Measurements from ENCODE around the gene HOPX. TPM values are rescaled to one million over a fixed set of nuclear protein-coding genes. Genes with fewer than 3 reads are reported as not detected.

The HOPX gene
- total RNA-seq, 1 experiment from 2014 or later, result not detected

DNA sequence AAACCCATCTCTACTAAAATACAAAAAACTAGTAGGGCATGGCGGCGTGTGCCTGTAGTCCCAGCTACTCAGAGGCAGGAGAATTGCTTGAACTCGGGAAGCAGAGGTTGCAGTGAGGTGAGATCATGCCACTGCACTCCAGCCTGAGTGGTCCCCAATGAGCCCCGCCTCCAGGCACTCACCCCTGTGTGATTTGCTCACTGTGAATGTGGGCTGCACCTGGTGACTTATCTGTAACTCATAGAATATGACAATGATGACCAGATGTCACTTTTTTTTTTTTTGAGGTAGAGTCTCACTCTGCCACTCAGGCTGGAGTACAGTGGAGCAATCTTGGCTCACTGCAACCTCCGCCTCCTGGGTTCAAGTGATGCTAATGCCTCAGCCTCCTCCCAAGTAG lies 49.0 kb upstream of the HOPX start:
- H3K23me2 ChIP-seq (ENCODE audit: insufficient read length, low read depth, low read length, poor library complexity, severe bottlenecking), result no peaks in the 10 kb centered on the region
- H3K23ac ChIP-seq (ENCODE audit: insufficient read length, low read depth, low read length), result no peak overlapping the region
- H3K9me3 ChIP-seq (ENCODE audit: control insufficient read depth, low read depth, low read length), result no peaks in the 10 kb centered on the region
- H3K27me3 ChIP-seq (ENCODE audit: insufficient read depth, low read length), result no peaks in the 10 kb centered on the region
- H2BK120ac ChIP-seq (ENCODE audit: low read depth, low read length, poor library complexity, severe bottlenecking), result no peak overlapping the region
- H2BK5ac ChIP-seq (ENCODE audit: insufficient read length, low read length), result no peak overlapping the region
- H2BK20ac ChIP-seq (ENCODE audit: low read depth, low read length, poor library complexity, severe bottlenecking), result no peak overlapping the region
- H3K18ac ChIP-seq (ENCODE audit: insufficient read length, low read depth, low read length), result no peak overlapping the region
- H3K79me1 ChIP-seq (ENCODE audit: insufficient read depth, low read depth, low read length, poor library complexity, severe bottlenecking), result no peaks in the 10 kb centered on the region
- H4K91ac ChIP-seq (ENCODE audit: insufficient read length, low read depth, low read length), result no peak overlapping the region
- no peaks in the 10 kb centered on the region for H3K36me3 Mint-ChIP-seq (ENCODE audit: insufficient read depth in 1 of 3, low read depth in 3 of 3)
- H3K14ac ChIP-seq (ENCODE audit: insufficient read depth, low read length), result no peak overlapping the region
- no peak overlapping the region for H2BK15ac ChIP-seq (ENCODE audit: low read depth, low read length)
- H3T11ph ChIP-seq (ENCODE audit: low read length), result no peak overlapping the region
- no peak overlapping the region for H2AK5ac ChIP-seq (ENCODE audit: insufficient read length, low read length)
- no peak overlapping the region for H4K8ac ChIP-seq (replicated peaks; ENCODE audit: insufficient read length, low read depth, low read length)
- H3K4me3 Mint-ChIP-seq, result no peak overlapping the region
- no peak overlapping the region for H2BK12ac ChIP-seq (ENCODE audit: insufficient read length, low read depth, low read length)
- TF ChIP-seq, protein P1, sequence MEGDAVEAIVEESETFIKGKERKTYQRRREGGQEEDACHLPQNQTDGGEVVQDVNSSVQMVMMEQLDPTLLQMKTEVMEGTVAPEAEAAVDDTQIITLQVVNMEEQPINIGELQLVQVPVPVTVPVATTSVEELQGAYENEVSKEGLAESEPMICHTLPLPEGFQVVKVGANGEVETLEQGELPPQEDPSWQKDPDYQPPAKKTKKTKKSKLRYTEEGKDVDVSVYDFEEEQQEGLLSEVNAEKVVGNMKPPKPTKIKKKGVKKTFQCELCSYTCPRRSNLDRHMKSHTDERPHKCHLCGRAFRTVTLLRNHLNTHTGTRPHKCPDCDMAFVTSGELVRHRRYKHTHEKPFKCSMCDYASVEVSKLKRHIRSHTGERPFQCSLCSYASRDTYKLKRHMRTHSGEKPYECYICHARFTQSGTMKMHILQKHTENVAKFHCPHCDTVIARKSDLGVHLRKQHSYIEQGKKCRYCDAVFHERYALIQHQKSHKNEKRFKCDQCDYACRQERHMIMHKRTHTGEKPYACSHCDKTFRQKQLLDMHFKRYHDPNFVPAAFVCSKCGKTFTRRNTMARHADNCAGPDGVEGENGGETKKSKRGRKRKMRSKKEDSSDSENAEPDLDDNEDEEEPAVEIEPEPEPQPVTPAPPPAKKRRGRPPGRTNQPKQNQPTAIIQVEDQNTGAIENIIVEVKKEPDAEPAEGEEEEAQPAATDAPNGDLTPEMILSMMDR (conservative IDR thresholded peaks at IDR 0.05), result no peak
- no peak overlapping the region for H3K4me2 ChIP-seq (ENCODE audit: insufficient read depth, insufficient read length, low read length)
- peaks cover 5% of the 10 kb centered on the region; the same call in 1 of the 2 replicates for H3K27me3 Mint-ChIP-seq (ENCODE audit: low read depth)
- no peak overlapping the region for H3K27ac ChIP-seq (ENCODE audit: insufficient read length, low read depth, low read length)
- H3K9me3 Mint-ChIP-seq, result no peaks in the 10 kb centered on the region; a peak in 1 of 5 replicates
- no peaks in the 10 kb centered on the region for H3K4me1 ChIP-seq (ENCODE audit: insufficient read depth, low read length)
- H3K27ac Mint-ChIP-seq, result no peak overlapping the region
- H4K20me1 ChIP-seq (ENCODE audit: control insufficient read depth, insufficient read depth, insufficient read length), result no peaks in the 10 kb centered on the region
- H3K56ac ChIP-seq (ENCODE audit: insufficient read length, low read depth, low read length), result no peak overlapping the region
- H2AFZ ChIP-seq (ENCODE audit: low read length), result no peak overlapping the region
- peaks cover 5 to 9% of the 10 kb centered on the region in 2 experiments; a peak in 3 of 4 replicates for H3K4me1 Mint-ChIP-seq
- no peak overlapping the region for H3K9ac ChIP-seq (ENCODE audit: extremely low read depth, insufficient read length, low read length)
- no CpG with 5 or more reads among the region's 5 CpGs for WGBS (ENCODE audit: extremely low coverage, insufficient read length, low lambda C conversion rate)
- H3K79me2 ChIP-seq (ENCODE audit: insufficient read depth, low read length), result no peaks in the 10 kb centered on the region
- no peak overlapping the region for H3K4ac ChIP-seq (ENCODE audit: low read depth, low read length)
- H4K5ac ChIP-seq (ENCODE audit: insufficient read length, low read depth, low read length), result no peak overlapping the region
- no peak for DNase-seq
